Esophagus squamous epithelium (tissue), 5 donors: ENCODE measurements around the gene MAML3. TPM values are rescaled to one million over a fixed set of nuclear protein-coding genes. Genes with fewer than 3 reads are reported as not detected.

ENCODE experiments used
- DNase-seq: peaks from one replicate; lab custom pipeline; 2025; lab: John Stamatoyannopoulos, UW
- H3K27ac ChIP-seq, 4 donors: fragments of 200-600 bp; sonication (generic); one replicate each; pipeline ENCODE4 v1.5.1; 2016 to 2019; ENCODE audit warnings: mild to moderate bottlenecking in 1 of 4
- H3K27me3 ChIP-seq, 4 donors: fragments of 200-600 bp; sonication (generic); 1 replicate in 3 of 4; 2 replicates in 1 of 4; pipeline versions ENCODE4 v1.5.1 to v1.6.0; 2017 to 2021; ENCODE audit warnings: antibody characterized with exemption in 1 of 4
- H3K36me3 ChIP-seq, 3 donors: fragments of 200-600 bp; sonication (generic); one replicate each; pipeline ENCODE4 v1.5.1; 2016 to 2019
- H3K4me1 ChIP-seq, 3 donors: fragments of 200-600 bp; sonication (generic); one replicate each; pipeline ENCODE4 v1.5.1; 2017 to 2019
- H3K4me3 ChIP-seq, 4 donors: fragments of 200-600 bp; sonication (generic); 1 replicate in 3 of 4; 2 replicates in 1 of 4; pipeline ENCODE4 v1.5.1; 2016 to 2019; ENCODE audit warnings: mild to moderate bottlenecking in 2 of 4, moderate library complexity in 1 of 4
- H3K9me3 ChIP-seq, 3 donors: fragments of 200-600 bp; sonication (generic); one replicate each; pipeline ENCODE4 v1.5.1; 2016 to 2019
- POLR2A ChIP-seq, 4 donors: fragments of 450-650 bp; IDR thresholded peaks; one replicate each; pipeline ENCODE4 v1.6.1; 2017; ENCODE audit warnings: antibody characterized with exemption in 4 of 4, mild to moderate bottlenecking in 4 of 4, moderate library complexity in 3 of 4
- WGBS, 2 donors: methylation state at CpG; one replicate each; pipeline ENCODE4 v1.1.5; 2018; 5-methylcytosine and 5-hydroxymethylcytosine counted together
- intact Hi-C: fragments of 100-400 bp; cut with DNase I; formaldehyde crosslinking; loops from one replicate; pipeline ENCODE4 v1.15.0; 2022
- total RNA-seq, 4 donors: library from RNA; depleted of rRNA; stranded (reverse); fragments of >200 nt; gene quantifications; one replicate each; pipeline ENCODE4 v1.1.0, GENCODE V29; 2016
- TF ChIP-seq, protein P1 (sequence below), 6 experiments: fragments of 450-650 bp in 4 of 6; fragments of 200-600 bp in 2 of 6; sonication (generic) in 2 of 6; IDR thresholded peaks; one replicate each; pipeline ENCODE4 v1.5.1; 2016 to 2019; ENCODE audit warnings: antibody characterized with exemption in 6 of 6, mild to moderate bottlenecking in 4 of 6, moderate library complexity in 4 of 6
- donor health status: DM: yes; HTN: yes; CAD: no.

The MAML3 gene
- total RNA-seq, 4 donors from 2014 or later: 6.9 to 14.2 (median 8.9) TPM

DNA sequence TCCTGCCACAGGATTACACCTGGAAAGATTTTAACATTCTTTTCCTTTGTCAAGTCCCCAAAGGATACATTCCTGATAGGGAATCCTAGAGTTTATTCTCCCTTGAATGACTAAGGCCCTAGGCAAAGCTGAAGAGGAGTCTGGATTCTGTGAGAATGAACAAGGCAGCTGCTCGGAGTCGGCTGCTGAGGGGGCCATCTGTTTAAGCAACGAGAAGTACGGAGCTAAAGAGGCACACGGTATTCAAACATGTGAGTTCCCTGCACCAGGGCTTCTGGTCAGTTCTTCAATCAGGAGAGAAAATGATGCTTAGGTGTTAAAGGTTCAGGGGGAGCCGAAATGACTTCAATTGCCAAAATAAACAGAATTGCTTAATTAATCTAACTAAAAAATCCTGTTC lies 390.8 kb downstream of the MAML3 start:
- peaks cover 0 to 40% (median 10%) of the 10 kb centered on the region in 3 donors for H3K4me1 ChIP-seq
- peak overlapping the region in 2 of 4 donors; percentile 13 to 29 for H3K4me3 ChIP-seq
- WGBS, 2 donors: 73 to 75% methylated on average over 6 of the region's 6 CpGs
- TF ChIP-seq, protein P1, sequence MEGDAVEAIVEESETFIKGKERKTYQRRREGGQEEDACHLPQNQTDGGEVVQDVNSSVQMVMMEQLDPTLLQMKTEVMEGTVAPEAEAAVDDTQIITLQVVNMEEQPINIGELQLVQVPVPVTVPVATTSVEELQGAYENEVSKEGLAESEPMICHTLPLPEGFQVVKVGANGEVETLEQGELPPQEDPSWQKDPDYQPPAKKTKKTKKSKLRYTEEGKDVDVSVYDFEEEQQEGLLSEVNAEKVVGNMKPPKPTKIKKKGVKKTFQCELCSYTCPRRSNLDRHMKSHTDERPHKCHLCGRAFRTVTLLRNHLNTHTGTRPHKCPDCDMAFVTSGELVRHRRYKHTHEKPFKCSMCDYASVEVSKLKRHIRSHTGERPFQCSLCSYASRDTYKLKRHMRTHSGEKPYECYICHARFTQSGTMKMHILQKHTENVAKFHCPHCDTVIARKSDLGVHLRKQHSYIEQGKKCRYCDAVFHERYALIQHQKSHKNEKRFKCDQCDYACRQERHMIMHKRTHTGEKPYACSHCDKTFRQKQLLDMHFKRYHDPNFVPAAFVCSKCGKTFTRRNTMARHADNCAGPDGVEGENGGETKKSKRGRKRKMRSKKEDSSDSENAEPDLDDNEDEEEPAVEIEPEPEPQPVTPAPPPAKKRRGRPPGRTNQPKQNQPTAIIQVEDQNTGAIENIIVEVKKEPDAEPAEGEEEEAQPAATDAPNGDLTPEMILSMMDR (IDR thresholded peaks at IDR 0.05): no peak
- TF ChIP-seq POLR2A (IDR thresholded peaks at IDR 0.05): no peak
- no peaks in the 10 kb centered on the region for H3K27me3 ChIP-seq
- H3K27ac ChIP-seq: peak overlapping the region in 3 of 4 donors; percentile 39 to 71 (median 49)
- intact Hi-C loops: no loop called here
- H3K36me3 ChIP-seq: no peaks in the 10 kb centered on the region
- H3K9me3 ChIP-seq: no peaks in the 10 kb centered on the region
- DNase-seq: no peak

DNA sequence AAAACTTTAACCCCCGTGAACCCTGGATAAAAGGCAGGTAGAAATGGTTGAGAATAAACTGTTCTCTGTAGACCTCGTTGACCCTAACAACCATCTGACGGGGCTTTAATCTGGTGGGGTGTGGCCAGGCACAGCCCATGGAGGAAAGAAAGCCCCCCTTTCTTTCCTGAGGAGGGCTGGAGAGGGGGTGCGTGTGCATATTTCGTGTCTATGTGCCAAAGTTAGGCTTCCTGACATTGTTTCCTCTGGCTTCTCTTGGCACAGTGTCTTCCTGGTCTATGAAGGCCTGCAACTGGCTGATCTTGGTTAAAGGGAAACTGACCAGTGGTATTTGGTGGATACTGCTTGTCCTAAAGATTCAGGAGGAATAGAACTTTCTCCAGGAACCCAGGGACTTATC lies 391.3 kb downstream of the MAML3 start:
- Histone ChIP-seq H3K9me3 (no peaks in the 10 kb centered on the region), H3K27ac (peak overlapping the region in 3 of 4 donors; percentile 39 to 71 (median 49)), H3K4me1 (peaks cover 0 to 40% (median 10%) of the 10 kb centered on the region in 3 donors), H3K27me3 (no peaks in the 10 kb centered on the region), H3K4me3 (peak overlapping the region in 1 of 4 donors; percentile 13), H3K36me3 (no peaks in the 10 kb centered on the region)
- intact Hi-C loops: no loop called here
- WGBS, 2 donors: 39 to 40% methylated on average over 5 of the region's 5 CpGs
- TF ChIP-seq, protein P1 (IDR thresholded peaks at IDR 0.05): no peak
- TF ChIP-seq POLR2A (IDR thresholded peaks at IDR 0.05): no peak
- DNase-seq: no peak

DNA sequence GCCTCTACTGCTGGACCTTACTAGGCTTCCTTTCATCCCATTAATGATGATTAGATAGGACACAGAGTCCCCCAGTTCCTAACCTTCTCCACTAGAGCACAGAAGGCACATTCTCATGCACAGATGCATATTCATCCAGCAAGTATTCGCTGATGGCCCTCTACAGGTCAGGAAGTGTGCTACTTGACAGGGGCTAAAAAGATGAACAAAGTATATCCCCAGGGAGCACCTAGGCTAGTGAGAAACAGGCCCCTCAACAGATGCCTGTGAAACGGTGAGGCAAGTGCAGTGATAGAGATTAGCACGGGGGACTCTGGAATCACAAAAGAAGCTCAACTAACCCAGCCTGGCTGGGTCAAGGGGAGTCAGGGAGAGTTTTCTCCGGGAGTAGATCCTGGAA lies 392.5 kb downstream of the MAML3 start:
- H3K27ac ChIP-seq: no peak overlapping the region
- TF ChIP-seq, protein P1 (IDR thresholded peaks at IDR 0.05): peak in 2 of 6 experiments; percentile 26 to 44
- no peak for TF ChIP-seq POLR2A (IDR thresholded peaks at IDR 0.05)
- intact Hi-C loops: no loop called here
- H3K36me3 ChIP-seq: no peaks in the 10 kb centered on the region
- 63 to 78% methylated on average over 3 to 4 of the region's 4 CpGs for WGBS, 2 donors
- no peaks in the 10 kb centered on the region for H3K9me3 ChIP-seq
- no peak overlapping the region for H3K4me3 ChIP-seq
- peaks cover 0 to 36% (median 10%) of the 10 kb centered on the region in 3 donors for H3K4me1 ChIP-seq
- no peaks in the 10 kb centered on the region for H3K27me3 ChIP-seq
- no peak for DNase-seq

DNA sequence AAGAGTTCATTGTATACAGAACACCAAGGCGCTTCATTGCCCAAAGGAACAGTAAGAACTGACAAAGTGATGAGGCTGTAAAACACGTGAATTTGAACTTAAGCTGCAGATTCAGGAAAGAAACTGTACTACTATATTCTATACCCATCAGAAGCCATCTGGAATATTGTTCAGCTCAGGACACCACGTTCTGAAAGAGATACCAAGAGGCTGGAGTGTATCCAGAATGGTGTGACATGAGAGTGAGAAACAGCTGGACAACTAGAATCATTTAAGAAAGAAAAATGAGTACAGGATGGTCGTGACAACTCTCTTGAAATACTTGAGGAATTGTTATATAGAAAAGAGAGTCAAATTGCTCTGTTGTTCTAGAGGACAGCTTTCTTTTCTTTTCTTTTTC lies 393.4 kb downstream of the MAML3 start:
- Histone ChIP-seq H3K27me3 (no peaks in the 10 kb centered on the region), H3K9me3 (no peaks in the 10 kb centered on the region), H3K36me3 (no peaks in the 10 kb centered on the region), H3K4me3 (no peak overlapping the region), H3K4me1 (peaks cover 0 to 31% (median 10%) of the 10 kb centered on the region in 3 donors), H3K27ac (no peak overlapping the region)
- TF ChIP-seq POLR2A (IDR thresholded peaks at IDR 0.05): no peak
- DNase-seq: no peak
- 68 to 86% methylated on average over 4 of the region's 4 CpGs for WGBS, 2 donors
- intact Hi-C loops: no loop called here

DNA sequence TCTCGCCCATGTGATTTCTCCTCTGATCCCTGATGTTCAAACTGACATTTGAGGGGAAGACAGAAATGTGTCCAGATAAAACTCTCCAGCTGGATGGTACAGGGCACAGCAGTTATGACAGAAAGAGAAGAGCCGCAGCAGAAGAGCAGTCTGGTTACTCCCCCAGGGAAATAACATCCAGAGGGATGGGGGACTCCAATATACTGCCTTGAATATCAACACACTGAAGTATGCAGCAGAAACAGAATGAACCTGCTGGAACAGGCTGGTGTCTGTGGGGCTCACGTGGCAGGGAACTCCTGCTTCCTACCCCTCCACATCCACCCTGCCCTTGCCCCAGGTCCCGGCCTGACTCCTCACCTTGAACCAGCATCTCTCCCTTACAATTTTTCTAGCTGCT lies 394.9 kb downstream of the MAML3 start:
- H3K36me3 ChIP-seq: no peaks in the 10 kb centered on the region
- H3K4me1 ChIP-seq: peaks cover 0 to 25% (median 7%) of the 10 kb centered on the region in 3 donors
- intact Hi-C loops: no loop called here
- TF ChIP-seq, protein P1 (IDR thresholded peaks at IDR 0.05): no peak
- TF ChIP-seq POLR2A (IDR thresholded peaks at IDR 0.05): no peak
- no peaks in the 10 kb centered on the region for H3K9me3 ChIP-seq
- no peaks in the 10 kb centered on the region for H3K27me3 ChIP-seq
- DNase-seq: no peak
- WGBS, 2 donors: 88 to 92% methylated on average over 4 of the region's 4 CpGs
- H3K27ac ChIP-seq: no peak overlapping the region
- no peak overlapping the region for H3K4me3 ChIP-seq
